AG09319 (cell line): ENCODE measurements around the gene KRT6B.
"Not testable (repeated sequence)": the region's sequence is repeated elsewhere in the genome, so short reads cannot be mapped to it uniquely, and the experiment has no call there.

ENCODE experiments used
- DNase-seq: peaks from one replicate; pipeline ENCODE4 v3.0.0-alpha.2; 2010; ENCODE audit warnings: low read depth; ENCODE audit errors: extremely low read depth
- TF ChIP-seq, protein P1 (sequence below): IDR thresholded peaks from 2 replicates; pipeline ENCODE4 v1.5.1; 2011; ENCODE audit warnings: low read depth, mild to moderate bottlenecking, inconsistent platforms, low read length, moderate library complexity

The KRT6B gene

DNA sequence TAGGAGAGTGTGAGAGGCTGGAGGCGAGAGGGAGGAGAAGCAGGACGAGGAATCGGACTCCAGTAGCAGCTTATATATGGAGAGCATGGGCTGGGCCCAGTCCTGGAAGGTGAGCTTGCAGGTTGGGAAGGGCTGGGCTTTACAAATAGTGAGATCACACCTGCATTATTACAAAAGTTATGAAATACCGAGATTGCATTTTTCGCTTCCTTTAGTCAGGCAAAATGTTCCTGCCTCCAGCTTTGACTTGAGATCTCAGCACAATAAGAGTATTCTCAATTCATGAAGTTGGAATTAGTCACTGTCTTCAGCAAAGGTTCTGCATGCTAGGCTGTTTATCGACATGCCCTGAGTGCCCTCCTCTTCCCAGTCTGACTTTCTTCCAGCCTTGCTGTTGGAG, at the start of gene KRT6B:
KRT6B (minus strand) TSS at position 46 of the 400 bp plus-strand sequence. CDS start 68 bp downstream, outside the sequence.
- no peak for DNase-seq
- TF ChIP-seq, protein P1, sequence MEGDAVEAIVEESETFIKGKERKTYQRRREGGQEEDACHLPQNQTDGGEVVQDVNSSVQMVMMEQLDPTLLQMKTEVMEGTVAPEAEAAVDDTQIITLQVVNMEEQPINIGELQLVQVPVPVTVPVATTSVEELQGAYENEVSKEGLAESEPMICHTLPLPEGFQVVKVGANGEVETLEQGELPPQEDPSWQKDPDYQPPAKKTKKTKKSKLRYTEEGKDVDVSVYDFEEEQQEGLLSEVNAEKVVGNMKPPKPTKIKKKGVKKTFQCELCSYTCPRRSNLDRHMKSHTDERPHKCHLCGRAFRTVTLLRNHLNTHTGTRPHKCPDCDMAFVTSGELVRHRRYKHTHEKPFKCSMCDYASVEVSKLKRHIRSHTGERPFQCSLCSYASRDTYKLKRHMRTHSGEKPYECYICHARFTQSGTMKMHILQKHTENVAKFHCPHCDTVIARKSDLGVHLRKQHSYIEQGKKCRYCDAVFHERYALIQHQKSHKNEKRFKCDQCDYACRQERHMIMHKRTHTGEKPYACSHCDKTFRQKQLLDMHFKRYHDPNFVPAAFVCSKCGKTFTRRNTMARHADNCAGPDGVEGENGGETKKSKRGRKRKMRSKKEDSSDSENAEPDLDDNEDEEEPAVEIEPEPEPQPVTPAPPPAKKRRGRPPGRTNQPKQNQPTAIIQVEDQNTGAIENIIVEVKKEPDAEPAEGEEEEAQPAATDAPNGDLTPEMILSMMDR: no peak

- DNase-seq: no peak
- TF ChIP-seq, protein P1: no peak
Observed at GRCh38 chr12:52501490-52501889, 49.5 kb upstream of the KRT6B start.

DNA sequence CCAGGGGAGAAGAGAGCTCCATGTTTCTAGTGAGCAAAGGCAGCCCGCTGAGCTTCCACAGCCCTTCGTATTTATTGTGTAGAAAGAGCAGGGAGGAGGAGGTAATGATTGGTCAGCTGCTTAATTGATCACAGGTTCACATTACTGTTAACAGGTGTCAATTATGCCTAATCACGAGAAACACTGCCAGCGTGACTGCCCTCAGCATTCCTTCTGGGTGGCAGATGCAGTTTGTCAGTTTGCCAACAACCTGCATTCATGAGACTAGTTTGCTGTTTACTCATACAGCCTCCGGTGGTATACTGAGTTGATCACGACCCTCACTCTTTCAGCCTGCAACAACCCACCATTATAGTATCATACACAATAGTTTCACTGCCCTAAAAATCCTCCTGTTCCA, 48.6 kb upstream of the KRT6B start:
- not testable (repeated sequence) for DNase-seq

GRCh38 chr12:52499806-52500560, 48.0 kb upstream of the KRT6B start:
- TF ChIP-seq, protein P1: no peak
- DNase-seq: no peak

DNA sequence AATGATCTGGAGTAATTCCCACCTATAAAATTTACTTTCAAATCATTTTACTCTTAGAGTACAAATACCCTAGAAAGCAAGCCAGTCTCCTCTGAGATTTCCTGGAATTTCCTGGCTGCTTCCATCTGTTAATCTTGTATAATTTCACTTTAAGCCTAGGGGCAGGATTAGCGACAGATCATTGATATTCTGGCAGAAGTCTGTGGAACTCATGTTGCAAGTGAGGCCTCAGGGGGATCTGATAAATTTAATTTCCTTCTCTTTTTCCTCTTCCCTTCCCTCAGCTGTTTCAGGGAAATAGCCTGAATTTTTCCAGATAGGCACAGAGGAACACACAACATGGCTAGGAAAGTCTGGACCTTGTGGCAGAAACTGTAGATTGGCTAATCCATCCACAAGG, 47.0 kb upstream of the KRT6B start:
- DNase-seq: no peak
- TF ChIP-seq, protein P1: no peak

DNA sequence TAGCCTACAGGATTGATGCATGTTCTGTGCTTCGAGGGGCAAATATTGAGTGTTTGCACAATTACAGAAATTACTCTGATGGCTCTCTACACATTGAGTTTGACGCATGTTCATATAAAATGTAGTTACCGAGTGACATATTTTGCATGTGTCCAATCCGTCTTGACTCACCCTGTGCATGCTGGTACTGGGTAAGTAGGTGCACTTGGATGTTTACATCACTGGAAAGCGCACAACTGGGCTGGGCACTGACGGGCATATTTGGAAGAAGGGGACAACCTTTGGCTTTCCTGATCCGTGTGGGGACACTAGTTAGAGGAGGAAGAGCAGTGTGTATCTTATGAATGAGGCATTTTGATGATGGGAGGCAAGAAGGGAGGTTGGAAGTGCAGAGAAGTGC, 46.0 kb upstream of the KRT6B start:
- TF ChIP-seq, protein P1: no peak
- no peak for DNase-seq

DNA sequence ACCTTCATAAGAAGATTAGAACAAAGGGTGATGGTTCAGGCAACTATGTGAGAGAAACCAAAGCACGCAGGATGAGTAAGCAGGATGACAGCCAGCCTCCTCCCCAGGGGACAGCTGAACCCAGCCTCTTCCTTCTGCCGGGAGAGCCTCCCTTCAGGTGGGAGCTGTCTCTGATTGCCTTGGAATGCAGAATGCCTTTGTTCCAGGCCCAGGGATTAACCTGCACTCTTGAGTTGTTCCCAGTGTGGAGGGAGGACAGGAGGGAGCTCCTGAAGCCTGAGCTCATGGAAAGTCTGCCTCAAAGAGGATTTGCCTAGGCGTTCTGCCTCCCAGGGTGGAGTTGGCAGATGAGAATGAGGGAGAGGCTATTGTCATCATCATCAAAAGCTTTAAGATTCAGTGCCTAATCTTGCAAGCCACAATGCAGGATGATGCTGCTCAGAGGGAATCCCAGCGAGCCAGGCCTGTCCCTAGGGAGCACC, 44.7 kb upstream of the KRT6B start:
- TF ChIP-seq, protein P1: no peak
- no peak for DNase-seq

DNA sequence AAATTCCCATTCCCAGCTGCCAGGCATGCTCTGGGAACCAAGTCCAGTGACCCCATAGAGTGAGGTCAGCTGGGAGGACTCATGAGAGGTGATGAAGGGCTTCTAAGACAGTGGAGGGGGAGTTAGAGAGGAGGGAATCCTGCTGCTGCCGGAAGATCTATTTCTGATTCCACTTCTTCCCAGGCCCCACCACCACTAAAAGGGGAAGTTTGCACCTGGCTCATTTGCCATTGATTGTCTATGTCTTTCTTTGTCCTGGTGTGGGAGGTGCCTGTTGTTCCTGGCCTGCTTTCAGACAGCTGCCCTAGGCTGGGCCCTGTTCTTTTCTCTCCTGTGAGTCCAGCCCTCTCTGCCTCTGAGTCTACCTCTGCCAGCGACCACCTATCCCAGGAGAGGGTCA, 44.1 kb upstream of the KRT6B start:
- no peak for DNase-seq
- TF ChIP-seq, protein P1: no peak
